Omental fat pad (tissue), 4 donors: Measurements from ENCODE around the gene TM9SF2. TPM values are rescaled to one million over a fixed set of nuclear protein-coding genes. Genes with fewer than 3 reads are reported as not detected.

ENCODE experiments used
- ATAC-seq: fragments of 150-250 bp; one replicate; pipeline ENCODE4 v1.9.1; 2016; ENCODE audit warnings: mild to moderate bottlenecking, moderate library complexity; ENCODE audit not compliant: low FRiP score
- DNase-seq: peaks from one replicate; pipeline ENCODE4 v3.0.0-alpha.2; 2019; ENCODE audit warnings: low spot score
- CTCF ChIP-seq, 3 donors: fragments of 450-650 bp; IDR thresholded peaks; one replicate each; pipeline ENCODE4 v1.5.1; 2016 to 2017; ENCODE audit warnings: antibody characterized with exemption in 3 of 3, mild to moderate bottlenecking in 3 of 3, moderate library complexity in 2 of 3
- total RNA-seq, 4 donors: library from RNA; depleted of rRNA; stranded (reverse); fragments of >200 nt; gene quantifications; one replicate each; pipeline ENCODE4 v1.1.0, GENCODE V29; 2016

Gene TM9SF2
- total RNA-seq, 4 donors from 2014 or later = 72.1 to 92.0 (median 88.4) TPM

- DNase-seq = no peak
- no peak for TF ChIP-seq CTCF (IDR thresholded peaks at IDR 0.05)
- ATAC-seq = no peak
Observed at GRCh38 chr13:99517577-99517976, 16.3 kb downstream of the TM9SF2 start.

- ATAC-seq = no peak
Observed at GRCh38 chr13:99517984-99518383, 16.7 kb downstream of the TM9SF2 start.

GRCh38 chr13:99522298-99522697 lies 21.0 kb downstream of the TM9SF2 start:
- DNase-seq (no peak), ATAC-seq (no peak)
- TF ChIP-seq CTCF (IDR thresholded peaks at IDR 0.05) = no peak

More at GRCh38 chr13:99517984-99518383, 16.7 kb downstream of the TM9SF2 start:
- no peak for DNase-seq
- TF ChIP-seq CTCF (IDR thresholded peaks at IDR 0.05) = no peak

GRCh38 chr13:99523838-99524237 lies 22.6 kb downstream of the TM9SF2 start:
- DNase-seq (no peak), ATAC-seq (no peak)
- TF ChIP-seq CTCF (IDR thresholded peaks at IDR 0.05) = no peak

- no peak for TF ChIP-seq CTCF (IDR thresholded peaks at IDR 0.05)
- DNase-seq = no peak
- ATAC-seq = no peak
Observed at GRCh38 chr13:99525967-99526366, 24.7 kb downstream of the TM9SF2 start.

- no peak for ATAC-seq
Observed at GRCh38 chr13:99526549-99526948, 25.3 kb downstream of the TM9SF2 start.

More at GRCh38 chr13:99526549-99526948, 25.3 kb downstream of the TM9SF2 start:
- DNase-seq = no peak
- TF ChIP-seq CTCF (IDR thresholded peaks at IDR 0.05) = no peak
